Measurements from ENCODE around the gene SLC6A11.

SLC6A11 gene

GRCh38 chr3:10822708-10823515, 6.9 kb downstream of the SLC6A11 start:
- TF ChIP-seq CTCF (IDR thresholded peaks at IDR 0.05; ENCODE audit: borderline replicate concordance, insufficient read depth, low read depth, low read length): no peak
- no peak overlapping the region for H3K4me3 ChIP-seq (ENCODE audit: low read depth, low read length)

- no peak for TF ChIP-seq CTCF (IDR thresholded peaks at IDR 0.05; ENCODE audit: borderline replicate concordance, insufficient read depth, low read depth, low read length)
- H3K4me3 ChIP-seq (ENCODE audit: low read depth, low read length): no peak overlapping the region
These were observed 7.4 kb downstream of the SLC6A11 start for GRCh38 chr3:10823516-10823818.

GRCh38 chr3:10824468-10824867, 8.4 kb downstream of the SLC6A11 start:
- H3K4me3 ChIP-seq (ENCODE audit: low read depth, low read length): no peak overlapping the region
- no peak for TF ChIP-seq CTCF (IDR thresholded peaks at IDR 0.05; ENCODE audit: borderline replicate concordance, insufficient read depth, low read depth, low read length)

- no peak for TF ChIP-seq CTCF (IDR thresholded peaks at IDR 0.05; ENCODE audit: borderline replicate concordance, insufficient read depth, low read depth, low read length)
- no peak overlapping the region for H3K4me3 ChIP-seq (ENCODE audit: low read depth, low read length)
These were observed 17.9 kb downstream of the SLC6A11 start for GRCh38 chr3:10833855-10834414.

- no peak overlapping the region for H3K4me3 ChIP-seq (ENCODE audit: low read depth, low read length)
- TF ChIP-seq CTCF (IDR thresholded peaks at IDR 0.05; ENCODE audit: borderline replicate concordance, insufficient read depth, low read depth, low read length): no peak
These were observed 18.9 kb downstream of the SLC6A11 start for GRCh38 chr3:10834951-10835350.

- TF ChIP-seq CTCF (IDR thresholded peaks at IDR 0.05; ENCODE audit: borderline replicate concordance, insufficient read depth, low read depth, low read length): no peak
- H3K4me3 ChIP-seq (ENCODE audit: low read depth, low read length): no peak overlapping the region
These were observed 19.4 kb downstream of the SLC6A11 start for GRCh38 chr3:10835406-10835805.

- TF ChIP-seq CTCF (IDR thresholded peaks at IDR 0.05; ENCODE audit: borderline replicate concordance, insufficient read depth, low read depth, low read length): no peak
- H3K4me3 ChIP-seq (ENCODE audit: low read depth, low read length): no peak overlapping the region
These were observed 20.6 kb downstream of the SLC6A11 start for GRCh38 chr3:10836676-10837075.
